MM.1S (cell line): ENCODE results near the gene MPI.

Experiments used
- DNase-seq: peaks from one replicate; pipeline ENCODE4 v3.0.0-alpha.2; 2015
- H2AFZ ChIP-seq: fragments of 300-600 bp; sonication (generic); 2 replicates; pipeline ENCODE4 v1.6.0; 2016; ENCODE audit warnings: antibody characterized with exemption, low read length
- H3F3A ChIP-seq: fragments of 300-600 bp; sonication (generic); 2 replicates; pipeline ENCODE4 v1.6.1; 2016; ENCODE audit warnings: mild to moderate bottlenecking, antibody characterized with exemption, low read length, moderate library complexity, mixed read lengths; ENCODE audit not compliant: insufficient read depth
- H3K27ac ChIP-seq: fragments of 300-600 bp; sonication (generic); 2 replicates; pipeline ENCODE4 v1.5.1; 2016; ENCODE audit warnings: mild to moderate bottlenecking, low read length
- H3K27me3 ChIP-seq: fragments of 300-600 bp; sonication (generic); replicated peaks from 2 replicates; pipeline ENCODE4 v1.6.0; 2016; ENCODE audit warnings: low read length; ENCODE audit not compliant: insufficient read depth
- H3K36me3 ChIP-seq: fragments of 300-600 bp; sonication (generic); replicated peaks from 2 replicates; pipeline ENCODE4 v1.6.1; 2016; ENCODE audit warnings: mild to moderate bottlenecking, low read length, mixed read lengths; ENCODE audit not compliant: insufficient read depth
- H3K4me1 ChIP-seq: fragments of 300-600 bp; sonication (generic); 2 replicates; pipeline ENCODE4 v1.6.1; 2016; ENCODE audit warnings: low read length, mixed read lengths
- H3K4me2 ChIP-seq: fragments of 300-600 bp; sonication (generic); 2 replicates; pipeline ENCODE4 v1.6.0; 2016; ENCODE audit warnings: low read depth, low read length
- H3K4me3 ChIP-seq: fragments of 300-600 bp; sonication (generic); 2 replicates; pipeline ENCODE4 v1.5.1; 2016; ENCODE audit warnings: low read length, mixed read lengths
- H3K79me2 ChIP-seq: fragments of 300-600 bp; sonication (generic); 2 replicates; pipeline ENCODE4 v1.6.1; 2016; ENCODE audit warnings: mixed run types, low read length, mixed read lengths
- H3K9ac ChIP-seq: fragments of 300-600 bp; sonication (generic); 2 replicates; pipeline ENCODE4 v1.6.1; 2016; ENCODE audit warnings: low read length, mixed read lengths
- H3K9me2 ChIP-seq: fragments of 300-600 bp; sonication (generic); replicated peaks from 2 replicates; pipeline ENCODE4 v1.6.1; 2016; ENCODE audit warnings: mild to moderate bottlenecking, low read length, mixed read lengths; ENCODE audit not compliant: insufficient read depth
- H3K9me3 ChIP-seq: fragments of 300-600 bp; sonication (generic); replicated peaks from 2 replicates; pipeline ENCODE4 v1.6.1; 2016; ENCODE audit warnings: mild to moderate bottlenecking, low read length, mixed read lengths; ENCODE audit not compliant: insufficient read depth
- H4K20me1 ChIP-seq: fragments of 300-600 bp; sonication (generic); 2 replicates; pipeline ENCODE4 v1.6.1; 2016; ENCODE audit warnings: mild to moderate bottlenecking, low read length, moderate library complexity, mixed read lengths; ENCODE audit not compliant: insufficient read depth
- CTCF ChIP-seq: fragments of 300-600 bp; sonication (generic); IDR thresholded peaks from 2 replicates; pipeline ENCODE4 v1.5.1; 2016; ENCODE audit warnings: antibody characterized with exemption, low read length, mixed read lengths
- EZH2 ChIP-seq: fragments of 300-600 bp; sonication (generic); optimal IDR thresholded peaks from 2 replicates; pipeline ENCODE3; 2017; ENCODE audit warnings: low read depth, mild to moderate bottlenecking, antibody characterized with exemption, low read length, mixed read lengths
- EZH2phosphoT487 ChIP-seq: fragments of 300-600 bp; sonication (generic); IDR thresholded peaks from 2 replicates; pipeline ENCODE4 v1.6.1; 2018; ENCODE audit warnings: antibody characterized with exemption, low read length

MPI gene

GRCh38 chr15:74857082-74857655 is 32.7 kb upstream of the MPI start:
- H3K9ac ChIP-seq: no peak overlapping the region
- H3K4me2 ChIP-seq: no peak overlapping the region

GRCh38 chr15:74857671-74858368 is 32.0 kb upstream of the MPI start:
- no peaks in the 10 kb centered on the region for H3F3A ChIP-seq
- no peaks in the 10 kb centered on the region for H3K27me3 ChIP-seq
- DNase-seq: no peak
- no peaks in the 10 kb centered on the region for H4K20me1 ChIP-seq
- H3K27ac ChIP-seq: peak overlapping the region; percentile 6; the same call in 1 of the 2 replicates
- no peaks in the 10 kb centered on the region for H3K36me3 ChIP-seq
- H3K9ac ChIP-seq: no peak overlapping the region
- TF ChIP-seq CTCF (no peak), EZH2phosphoT487 (no peak), EZH2 (no peak)
- no peak overlapping the region for H3K4me3 ChIP-seq
- H3K4me2 ChIP-seq: no peak overlapping the region
- no peak overlapping the region for H2AFZ ChIP-seq
- peaks cover 4% of the 10 kb centered on the region; the same call in 1 of the 2 replicates for H3K4me1 ChIP-seq
- no peaks in the 10 kb centered on the region for H3K9me3 ChIP-seq
- peaks cover 64% of the 10 kb centered on the region for H3K79me2 ChIP-seq
- no peaks in the 10 kb centered on the region for H3K9me2 ChIP-seq

More at GRCh38 chr15:74857082-74857655, 32.7 kb upstream of the MPI start:
- Histone ChIP-seq H3K9me3 (no peaks in the 10 kb centered on the region), H4K20me1 (no peaks in the 10 kb centered on the region), H3K4me1 (peaks cover 4% of the 10 kb centered on the region; the same call in 1 of the 2 replicates), H3K27ac (peak overlapping the region; percentile 6; the same call in 1 of the 2 replicates), H2AFZ (no peak overlapping the region), H3K27me3 (no peaks in the 10 kb centered on the region), H3F3A (no peaks in the 10 kb centered on the region), H3K36me3 (no peaks in the 10 kb centered on the region), H3K9me2 (no peaks in the 10 kb centered on the region), H3K4me3 (no peak overlapping the region), H3K79me2 (peaks cover 58% of the 10 kb centered on the region)
- no peak for TF ChIP-seq EZH2phosphoT487
- no peak for TF ChIP-seq EZH2
- TF ChIP-seq CTCF: no peak
- DNase-seq: no peak

- Histone ChIP-seq H3K9me2 (no peaks in the 10 kb centered on the region), H3K79me2 (peaks cover 69% of the 10 kb centered on the region), H3K36me3 (no peaks in the 10 kb centered on the region), H3K9ac (no peak overlapping the region), H3F3A (no peaks in the 10 kb centered on the region), H3K4me2 (no peak overlapping the region), H3K4me1 (peaks cover 4% of the 10 kb centered on the region; the same call in 1 of the 2 replicates), H3K4me3 (no peak overlapping the region), H4K20me1 (no peaks in the 10 kb centered on the region), H2AFZ (no peak overlapping the region), H3K27ac (no peak overlapping the region), H3K27me3 (no peaks in the 10 kb centered on the region), H3K9me3 (no peaks in the 10 kb centered on the region)
- TF ChIP-seq CTCF: no peak
- TF ChIP-seq EZH2phosphoT487: no peak
- no peak for TF ChIP-seq EZH2
- DNase-seq: no peak
These were observed 31.5 kb upstream of the MPI start for GRCh38 chr15:74858369-74858740.
